Measurements from ENCODE around the gene NCR3LG1. TPM values are rescaled to one million over a fixed set of nuclear protein-coding genes. Genes with fewer than 3 reads are reported as not detected.
A peak's percentile ranks its signal among the peaks of the same experiment; 100 is the strongest.

NCR3LG1 gene
- polyA plus RNA-seq, 1 of the 3 experiments (the other 2 are of a cell fraction), result 0.67 TPM

DNA sequence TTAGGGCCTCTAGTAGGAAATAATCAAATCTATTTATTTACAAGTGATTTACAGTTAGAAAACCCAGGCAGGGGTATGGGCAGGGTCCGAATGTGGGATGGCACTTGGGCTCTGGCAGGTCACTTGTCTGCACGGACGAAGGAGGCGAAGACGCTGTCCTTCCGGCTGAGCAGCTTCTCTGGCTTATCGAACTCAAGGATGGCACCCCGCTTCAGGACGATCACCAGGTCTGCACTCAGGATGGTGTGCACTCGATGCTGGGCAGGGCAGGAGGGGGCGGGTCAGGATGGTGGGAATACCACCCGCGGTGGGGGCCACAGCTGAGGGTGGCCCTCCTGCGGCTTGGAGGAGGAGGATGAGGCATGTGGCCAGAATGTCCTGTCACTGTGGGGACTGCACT lies 41.3 kb downstream of the NCR3LG1 start:
- no peak overlapping the region for H2AFZ ChIP-seq (ENCODE audit: low read depth)
- H3K9me3 ChIP-seq, result no peaks in the 10 kb centered on the region
- no peaks in the 10 kb centered on the region for H3K36me3 ChIP-seq (replicated peaks in 1 of 2; ENCODE audit: control insufficient read depth in 1 of 2, insufficient read depth in 2 of 2, low read length in 1 of 2)
- H3K4me2 ChIP-seq, result no peak overlapping the region
- peak; percentile 6 for DNase-seq
- ChIA-PET CTCF (interaction anchor here (2.5 to 18.5 kb wide), 2 partner anchors 9 to 120 kb away, joined by 16 to 1101 read pairs; no protein-coding TSS in a partner anchor), POLR2A (no interaction called here)
- no peaks in the 10 kb centered on the region for H4K20me1 ChIP-seq (ENCODE audit: insufficient read depth)
- peaks cover 0 to 4% of the 10 kb centered on the region in 2 experiments; a peak in 1 of 4 replicates for H3K4me1 ChIP-seq (ENCODE audit: control insufficient read depth in 1 of 2, insufficient read depth in 2 of 2, low read depth in 1 of 2, low read length in 1 of 2)
- WGBS (ENCODE audit: low lambda C conversion rate), result 82% methylated on average over 14 of the region's 14 CpGs
- no peak overlapping the region for H3K9ac ChIP-seq
- H3F3A ChIP-seq (replicated peaks; ENCODE audit: insufficient read depth), result no peaks in the 10 kb centered on the region
- H3K4me3 ChIP-seq (ENCODE audit: low read depth in 2 of 2, low read length in 1 of 2), result no peak overlapping the region
- TF ChIP-seq NFIC (IDR thresholded peaks at IDR 0.05; ENCODE audit: borderline replicate concordance) (no peak), SMC3 (IDR thresholded peaks at IDR 0.05; ENCODE audit: low read depth, low read length) (no peak), RFX5 (IDR thresholded peaks at IDR 0.05; ENCODE audit: low read length) (no peak), MXI1 (IDR thresholded peaks at IDR 0.05; ENCODE audit: low read depth, low read length) (no peak)
- TF ChIP-seq, protein P1, sequence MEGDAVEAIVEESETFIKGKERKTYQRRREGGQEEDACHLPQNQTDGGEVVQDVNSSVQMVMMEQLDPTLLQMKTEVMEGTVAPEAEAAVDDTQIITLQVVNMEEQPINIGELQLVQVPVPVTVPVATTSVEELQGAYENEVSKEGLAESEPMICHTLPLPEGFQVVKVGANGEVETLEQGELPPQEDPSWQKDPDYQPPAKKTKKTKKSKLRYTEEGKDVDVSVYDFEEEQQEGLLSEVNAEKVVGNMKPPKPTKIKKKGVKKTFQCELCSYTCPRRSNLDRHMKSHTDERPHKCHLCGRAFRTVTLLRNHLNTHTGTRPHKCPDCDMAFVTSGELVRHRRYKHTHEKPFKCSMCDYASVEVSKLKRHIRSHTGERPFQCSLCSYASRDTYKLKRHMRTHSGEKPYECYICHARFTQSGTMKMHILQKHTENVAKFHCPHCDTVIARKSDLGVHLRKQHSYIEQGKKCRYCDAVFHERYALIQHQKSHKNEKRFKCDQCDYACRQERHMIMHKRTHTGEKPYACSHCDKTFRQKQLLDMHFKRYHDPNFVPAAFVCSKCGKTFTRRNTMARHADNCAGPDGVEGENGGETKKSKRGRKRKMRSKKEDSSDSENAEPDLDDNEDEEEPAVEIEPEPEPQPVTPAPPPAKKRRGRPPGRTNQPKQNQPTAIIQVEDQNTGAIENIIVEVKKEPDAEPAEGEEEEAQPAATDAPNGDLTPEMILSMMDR (IDR thresholded peaks at IDR 0.05), result no peak
- TF ChIP-seq, protein P2, sequence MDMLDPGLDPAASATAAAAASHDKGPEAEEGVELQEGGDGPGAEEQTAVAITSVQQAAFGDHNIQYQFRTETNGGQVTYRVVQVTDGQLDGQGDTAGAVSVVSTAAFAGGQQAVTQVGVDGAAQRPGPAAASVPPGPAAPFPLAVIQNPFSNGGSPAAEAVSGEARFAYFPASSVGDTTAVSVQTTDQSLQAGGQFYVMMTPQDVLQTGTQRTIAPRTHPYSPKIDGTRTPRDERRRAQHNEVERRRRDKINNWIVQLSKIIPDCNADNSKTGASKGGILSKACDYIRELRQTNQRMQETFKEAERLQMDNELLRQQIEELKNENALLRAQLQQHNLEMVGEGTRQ (IDR thresholded peaks at IDR 0.05; ENCODE audit: borderline replicate concordance, low read depth, low read length), result no peak
- H3K27ac ChIP-seq (ENCODE audit: low read depth in 2 of 2, low read length in 1 of 2), result no peak overlapping the region
- H3K27me3 ChIP-seq (ENCODE audit: insufficient read depth), result peaks cover 15% of the 10 kb centered on the region
- H3K79me2 ChIP-seq (ENCODE audit: insufficient read depth), result no peaks in the 10 kb centered on the region
- no peaks in the 10 kb centered on the region for H3K9me2 ChIP-seq

DNA sequence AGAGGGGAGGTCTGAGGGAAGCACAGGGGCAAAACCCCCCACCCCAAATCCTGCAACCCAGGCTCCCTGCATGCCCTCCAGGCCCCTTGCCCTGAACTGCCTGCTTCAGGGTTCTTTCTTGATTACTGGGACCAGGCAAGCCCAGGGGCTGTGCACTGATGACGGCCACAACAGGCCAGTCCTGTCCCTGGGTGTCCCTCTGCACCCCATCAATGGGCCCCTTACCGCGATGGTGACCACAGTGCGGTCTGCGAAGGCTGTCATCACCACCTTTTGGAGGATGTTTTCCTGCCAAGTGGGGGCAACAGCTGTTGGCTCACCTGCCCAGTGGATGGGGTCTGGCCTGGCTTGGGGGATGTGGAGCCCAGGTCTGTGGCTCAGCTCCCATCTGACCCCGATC lies 41.9 kb downstream of the NCR3LG1 start:
- CTCF ChIA-PET, result interaction anchor here (2.5 to 18.5 kb wide), 2 partner anchors 9 to 120 kb away, joined by 16 to 1101 read pairs; no protein-coding TSS in a partner anchor
- H3K9me3 ChIP-seq, result no peaks in the 10 kb centered on the region
- peak; percentile 14 for DNase-seq
- H3K27ac ChIP-seq (ENCODE audit: low read depth in 2 of 2, low read length in 1 of 2), result no peak overlapping the region
- H3K36me3 ChIP-seq (replicated peaks in 1 of 2; ENCODE audit: control insufficient read depth in 1 of 2, insufficient read depth in 2 of 2, low read length in 1 of 2), result no peaks in the 10 kb centered on the region
- TF ChIP-seq GABPA (IDR thresholded peaks at IDR 0.05; ENCODE audit: low read depth) (no peak), NRF1 (IDR thresholded peaks at IDR 0.05; ENCODE audit: low read depth, low read length) (no peak), FOSL2 (IDR thresholded peaks at IDR 0.05; ENCODE audit: borderline replicate concordance, low read depth) (no peak), JUND (IDR thresholded peaks at IDR 0.05) (no peak)
- TF ChIP-seq, protein P3, sequence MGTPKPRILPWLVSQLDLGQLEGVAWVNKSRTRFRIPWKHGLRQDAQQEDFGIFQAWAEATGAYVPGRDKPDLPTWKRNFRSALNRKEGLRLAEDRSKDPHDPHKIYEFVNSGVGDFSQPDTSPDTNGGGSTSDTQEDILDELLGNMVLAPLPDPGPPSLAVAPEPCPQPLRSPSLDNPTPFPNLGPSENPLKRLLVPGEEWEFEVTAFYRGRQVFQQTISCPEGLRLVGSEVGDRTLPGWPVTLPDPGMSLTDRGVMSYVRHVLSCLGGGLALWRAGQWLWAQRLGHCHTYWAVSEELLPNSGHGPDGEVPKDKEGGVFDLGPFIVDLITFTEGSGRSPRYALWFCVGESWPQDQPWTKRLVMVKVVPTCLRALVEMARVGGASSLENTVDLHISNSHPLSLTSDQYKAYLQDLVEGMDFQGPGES (IDR thresholded peaks at IDR 0.05; ENCODE audit: low read depth, low read length), result no peak
- TF ChIP-seq, protein P4, sequence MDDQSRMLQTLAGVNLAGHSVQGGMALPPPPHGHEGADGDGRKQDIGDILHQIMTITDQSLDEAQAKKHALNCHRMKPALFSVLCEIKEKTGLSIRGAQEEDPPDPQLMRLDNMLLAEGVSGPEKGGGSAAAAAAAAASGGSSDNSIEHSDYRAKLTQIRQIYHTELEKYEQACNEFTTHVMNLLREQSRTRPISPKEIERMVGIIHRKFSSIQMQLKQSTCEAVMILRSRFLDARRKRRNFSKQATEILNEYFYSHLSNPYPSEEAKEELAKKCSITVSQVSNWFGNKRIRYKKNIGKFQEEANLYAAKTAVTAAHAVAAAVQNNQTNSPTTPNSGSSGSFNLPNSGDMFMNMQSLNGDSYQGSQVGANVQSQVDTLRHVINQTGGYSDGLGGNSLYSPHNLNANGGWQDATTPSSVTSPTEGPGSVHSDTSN (IDR thresholded peaks at IDR 0.05), result no peak
- H3K79me2 ChIP-seq (ENCODE audit: insufficient read depth), result no peaks in the 10 kb centered on the region
- peaks cover 0 to 4% of the 10 kb centered on the region in 2 experiments; a peak in 1 of 4 replicates for H3K4me1 ChIP-seq (ENCODE audit: control insufficient read depth in 1 of 2, insufficient read depth in 2 of 2, low read depth in 1 of 2, low read length in 1 of 2)
- H4K20me1 ChIP-seq (ENCODE audit: insufficient read depth), result no peaks in the 10 kb centered on the region
- H3K4me3 ChIP-seq (ENCODE audit: low read depth in 2 of 2, low read length in 1 of 2), result no peak overlapping the region
- H3K4me2 ChIP-seq, result no peak overlapping the region
- no peaks in the 10 kb centered on the region for H3F3A ChIP-seq (replicated peaks; ENCODE audit: insufficient read depth)
- WGBS (ENCODE audit: low lambda C conversion rate), result no CpG with 5 or more reads among the region's 6 CpGs
- H3K9ac ChIP-seq, result no peak overlapping the region
- H3K9me2 ChIP-seq, result no peaks in the 10 kb centered on the region
- peaks cover 15% of the 10 kb centered on the region for H3K27me3 ChIP-seq (ENCODE audit: insufficient read depth)
- no peak overlapping the region for H2AFZ ChIP-seq (ENCODE audit: low read depth)
- POLR2A ChIA-PET, result no interaction called here
